ENCODE results near the gene PCED1A. TPM values are rescaled to one million over a fixed set of nuclear protein-coding genes. Genes with fewer than 3 reads are reported as not detected.

PCED1A gene
- total RNA-seq, 4 donors from 2014 or later = 25.4 to 99.0 (median 48.7) TPM

DNA sequence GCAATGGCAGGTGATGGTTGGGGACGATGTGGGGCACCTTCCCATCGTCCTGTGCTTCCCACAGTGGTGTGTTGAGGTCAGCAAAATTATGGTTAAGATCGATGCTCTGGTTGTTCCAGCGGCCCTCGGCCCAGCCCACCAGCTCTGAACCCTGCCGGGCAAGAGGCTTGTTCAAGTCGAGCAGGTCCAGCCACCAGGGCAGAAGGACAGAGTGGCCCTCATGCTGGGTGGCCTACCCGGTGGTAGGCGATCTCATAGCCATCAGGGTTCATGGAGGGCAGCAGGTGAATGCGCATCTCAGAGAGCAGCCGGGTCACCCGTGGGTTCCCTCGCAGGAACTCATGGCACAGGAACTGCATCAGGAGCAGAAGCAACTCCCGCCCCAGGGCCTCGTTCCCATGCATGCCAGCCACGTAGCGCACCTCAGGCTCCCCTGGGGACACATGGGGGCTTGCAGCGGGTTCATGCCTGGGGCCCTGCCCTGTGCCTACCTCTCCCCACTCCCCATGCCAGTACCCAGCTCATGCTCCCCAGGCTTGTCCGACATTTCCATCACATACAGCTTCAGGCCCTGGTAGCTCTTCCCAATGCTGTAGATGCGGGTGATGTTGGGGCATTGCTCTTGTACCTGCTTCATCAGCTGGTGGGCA is 44.3 kb downstream of the PCED1A start:
- Histone ChIP-seq H3K9me3 (no peaks in the 10 kb centered on the region), H3K27ac (no peak overlapping the region), H3K4me1 (peaks cover 0 to 16% (median 2%) of the 10 kb centered on the region in 4 donors), H3K4me3 (no peak overlapping the region), H3K36me3 (no peaks in the 10 kb centered on the region), H3K27me3 (peaks cover 0 to 13% of the 10 kb centered on the region in 2 donors)
- no peak for DNase-seq
- TF ChIP-seq, protein P1, sequence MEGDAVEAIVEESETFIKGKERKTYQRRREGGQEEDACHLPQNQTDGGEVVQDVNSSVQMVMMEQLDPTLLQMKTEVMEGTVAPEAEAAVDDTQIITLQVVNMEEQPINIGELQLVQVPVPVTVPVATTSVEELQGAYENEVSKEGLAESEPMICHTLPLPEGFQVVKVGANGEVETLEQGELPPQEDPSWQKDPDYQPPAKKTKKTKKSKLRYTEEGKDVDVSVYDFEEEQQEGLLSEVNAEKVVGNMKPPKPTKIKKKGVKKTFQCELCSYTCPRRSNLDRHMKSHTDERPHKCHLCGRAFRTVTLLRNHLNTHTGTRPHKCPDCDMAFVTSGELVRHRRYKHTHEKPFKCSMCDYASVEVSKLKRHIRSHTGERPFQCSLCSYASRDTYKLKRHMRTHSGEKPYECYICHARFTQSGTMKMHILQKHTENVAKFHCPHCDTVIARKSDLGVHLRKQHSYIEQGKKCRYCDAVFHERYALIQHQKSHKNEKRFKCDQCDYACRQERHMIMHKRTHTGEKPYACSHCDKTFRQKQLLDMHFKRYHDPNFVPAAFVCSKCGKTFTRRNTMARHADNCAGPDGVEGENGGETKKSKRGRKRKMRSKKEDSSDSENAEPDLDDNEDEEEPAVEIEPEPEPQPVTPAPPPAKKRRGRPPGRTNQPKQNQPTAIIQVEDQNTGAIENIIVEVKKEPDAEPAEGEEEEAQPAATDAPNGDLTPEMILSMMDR (IDR thresholded peaks at IDR 0.05) = no peak
- TF ChIP-seq POLR2A (IDR thresholded peaks at IDR 0.05) = no peak

DNA sequence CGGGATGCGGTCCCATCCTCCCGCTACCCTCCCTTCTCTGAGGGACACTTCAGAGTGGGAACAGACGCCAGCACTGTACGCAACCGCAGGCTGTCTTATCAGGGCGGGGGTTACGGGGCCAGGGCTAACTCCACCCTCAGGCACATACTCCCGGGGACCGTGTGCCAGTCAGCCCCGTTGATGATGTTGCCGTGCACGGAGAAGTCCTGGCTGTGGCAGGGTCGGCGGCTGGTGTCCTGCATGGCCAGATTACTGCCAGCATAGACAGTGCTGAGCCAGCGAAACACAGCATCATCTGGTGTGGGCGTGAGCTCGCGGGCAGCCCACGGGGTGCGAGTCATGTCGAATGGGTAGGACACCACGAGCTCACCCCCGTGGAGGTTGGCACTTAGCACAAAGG is 45.0 kb downstream of the PCED1A start:
- H3K4me1 ChIP-seq = peaks cover 0 to 9% (median 1%) of the 10 kb centered on the region in 4 donors
- TF ChIP-seq POLR2A (IDR thresholded peaks at IDR 0.05) = no peak
- TF ChIP-seq, protein P1 (IDR thresholded peaks at IDR 0.05) = no peak
- no peak overlapping the region for H3K27ac ChIP-seq
- no peaks in the 10 kb centered on the region for H3K36me3 ChIP-seq
- DNase-seq = no peak
- H3K4me3 ChIP-seq = no peak overlapping the region
- H3K27me3 ChIP-seq = peaks cover 0 to 9% of the 10 kb centered on the region in 2 donors
- no peaks in the 10 kb centered on the region for H3K9me3 ChIP-seq

DNA sequence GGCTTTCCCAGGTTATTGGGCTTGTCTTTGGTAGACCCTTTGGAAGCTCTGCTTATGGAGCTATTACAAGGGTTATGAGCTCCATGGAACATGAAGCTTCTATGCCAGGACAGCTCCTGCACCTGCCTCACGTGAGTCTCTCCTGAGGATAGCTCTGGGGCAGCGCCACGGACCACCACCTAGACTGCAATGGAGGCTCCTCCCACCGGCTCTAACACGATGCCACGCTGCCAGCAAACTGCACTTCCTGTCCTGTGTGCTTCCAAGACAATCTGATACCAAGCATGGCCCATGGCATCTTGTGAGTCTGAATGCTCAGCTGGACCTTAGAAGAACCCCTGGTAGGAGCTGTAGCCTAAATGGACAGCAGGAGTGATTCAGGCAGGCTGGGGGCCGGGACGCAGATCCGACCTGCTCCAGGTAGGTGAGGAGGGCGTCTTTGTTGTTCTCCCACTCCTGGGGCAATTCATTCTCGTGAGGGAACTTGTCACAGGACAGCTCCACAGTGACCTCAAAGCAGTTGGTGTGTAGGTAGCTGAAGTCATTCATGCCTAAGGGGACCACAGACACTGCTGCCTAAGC is 45.5 kb downstream of the PCED1A start:
- H3K36me3 ChIP-seq = no peaks in the 10 kb centered on the region
- peaks cover 0 to 4% of the 10 kb centered on the region in 2 donors for H3K27me3 ChIP-seq
- no peak overlapping the region for H3K27ac ChIP-seq
- no peak for TF ChIP-seq POLR2A (IDR thresholded peaks at IDR 0.05)
- TF ChIP-seq, protein P1 (IDR thresholded peaks at IDR 0.05) = no peak
- H3K4me3 ChIP-seq = no peak overlapping the region
- H3K9me3 ChIP-seq = no peaks in the 10 kb centered on the region
- DNase-seq = no peak
- peaks cover 0 to 4% (median 0%) of the 10 kb centered on the region in 4 donors for H3K4me1 ChIP-seq

DNA sequence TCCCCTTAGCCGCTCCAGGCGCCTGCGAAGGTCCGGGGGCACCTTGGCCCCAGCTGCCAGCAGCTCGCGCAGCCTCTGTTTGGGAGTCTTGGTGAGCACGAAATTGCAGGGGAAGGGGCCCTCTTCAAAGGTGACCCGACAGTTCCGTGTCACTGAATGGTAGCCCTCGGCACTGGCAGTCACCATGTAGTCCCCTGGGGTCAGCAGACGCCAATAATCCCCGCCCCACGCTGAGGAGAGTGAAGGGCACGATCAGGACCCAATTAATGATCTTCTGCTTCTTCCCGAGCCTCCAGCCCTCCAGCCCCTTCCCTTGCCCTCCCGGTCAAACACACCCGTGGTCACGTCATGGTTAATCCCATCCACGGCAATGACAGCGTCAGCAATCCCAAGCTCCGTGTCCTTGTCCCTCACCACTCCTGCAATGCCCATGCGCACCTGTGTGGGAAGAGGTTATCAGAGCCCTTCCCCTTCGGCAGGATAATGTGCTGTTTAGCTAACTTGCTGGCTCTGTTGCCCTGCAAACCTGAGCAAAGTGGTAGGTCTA is 46.2 kb downstream of the PCED1A start:
- Histone ChIP-seq H3K4me3 (no peak overlapping the region), H3K27ac (no peak overlapping the region), H3K4me1 (no peaks in the 10 kb centered on the region), H3K36me3 (no peaks in the 10 kb centered on the region), H3K27me3 (no peaks in the 10 kb centered on the region), H3K9me3 (no peaks in the 10 kb centered on the region)
- TF ChIP-seq, protein P1 (IDR thresholded peaks at IDR 0.05) = no peak
- no peak for TF ChIP-seq POLR2A (IDR thresholded peaks at IDR 0.05)
- DNase-seq = no peak

DNA sequence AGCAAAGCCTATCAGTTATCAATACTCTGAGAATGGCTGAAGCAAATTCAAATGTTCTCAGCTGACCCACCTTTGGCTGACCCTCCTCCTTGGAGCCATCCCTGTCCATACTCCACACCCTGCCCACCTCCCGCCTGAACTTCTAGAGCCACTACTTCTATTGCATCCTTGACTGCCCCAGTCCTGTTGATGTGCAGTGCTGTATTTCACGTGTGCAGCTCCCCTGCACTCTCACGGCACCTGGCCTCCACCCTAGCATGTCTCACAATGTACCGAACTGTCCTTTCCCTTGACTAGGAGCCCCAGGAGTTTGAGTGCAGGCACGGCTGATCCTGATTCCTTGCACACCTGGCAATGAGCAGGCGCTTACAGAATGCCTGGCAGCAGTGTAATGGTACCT is 47.0 kb downstream of the PCED1A start:
- no peak for DNase-seq
- no peak overlapping the region for H3K4me3 ChIP-seq
- H3K27ac ChIP-seq = no peak overlapping the region
- TF ChIP-seq POLR2A (IDR thresholded peaks at IDR 0.05) = no peak
- TF ChIP-seq, protein P1 (IDR thresholded peaks at IDR 0.05) = no peak
- no peaks in the 10 kb centered on the region for H3K4me1 ChIP-seq
- H3K36me3 ChIP-seq = no peaks in the 10 kb centered on the region
- no peaks in the 10 kb centered on the region for H3K27me3 ChIP-seq
- H3K9me3 ChIP-seq = no peaks in the 10 kb centered on the region

Other genes with a start within 250 kb of the PCED1A start
- 100 to 1,000 TPM in 2 of 4 donors, 10 to 100 TPM in 2; 53.8 to 289 (median 94.2) TPM for gene NOP56, start 188.0 kb downstream of the PCED1A start, total RNA-seq
- 100 to 1,000 TPM; 113 to 156 (median 134) TPM for gene IDH3B, start 176.4 kb downstream of the PCED1A start, total RNA-seq
- 10 to 100 TPM in 1 of 4 donors, 1 to 10 TPM in 3; 1.4 to 17.3 (median 5.1) TPM for gene EBF4, start 147.9 kb downstream of the PCED1A start, total RNA-seq
- gene CPXM1, start 40.0 kb downstream of the PCED1A start, total RNA-seq = 1 to 10 TPM in 3 of 4 donors, not detected in 1; 1.1 to 2.5 (median 1.2) TPM
- not detected for gene C20orf141, start 25.7 kb downstream of the PCED1A start, total RNA-seq
- not detected for gene TMEM239, start 24.3 kb downstream of the PCED1A start, total RNA-seq
- 10 to 100 TPM; 43.7 to 54.6 (median 45.1) TPM for gene VPS16, start 90 bp upstream of the PCED1A start, total RNA-seq
- gene PTPRA, start 32.8 kb upstream of the PCED1A start, total RNA-seq = 10 to 100 TPM; 22.8 to 52.8 (median 36.5) TPM
- not detected for gene GNRH2, start 203.0 kb upstream of the PCED1A start, total RNA-seq
- gene MRPS26, start 205.4 kb upstream of the PCED1A start, total RNA-seq = 10 to 100 TPM; 34.5 to 43.6 (median 43.1) TPM
- 1 to 10 TPM in 1 of 4 donors, not detected in 3; 9.3 TPM for gene OXT, start 231.0 kb upstream of the PCED1A start, total RNA-seq
- gene AVP, start 244.1 kb upstream of the PCED1A start, total RNA-seq = 1 to 10 TPM in 1 of 4 donors, not detected in 3; 5.8 TPM